GM19468 (cell line): ENCODE data around the gene CEBPZ.
A peak's percentile ranks its signal among the peaks of the same experiment; 100 is the strongest.

Source experiments
- ATAC-seq: cut with Tn5 transposase; IDR thresholded peaks from one replicate; pipeline ENCODE4 v1.9.1; 2021; ENCODE audit warnings: mild to moderate bottlenecking, moderate library complexity, moderate number of reproducible peaks; ENCODE audit not compliant: unreplicated experiment; ENCODE audit errors: extremely low read depth

CEBPZ gene

GRCh38 chr2:37181726-37182684 lies 49.4 kb downstream of the CEBPZ start:
- ATAC-seq, result no peak

- no peak for ATAC-seq
Observed at GRCh38 chr2:37180640-37181039, 50.8 kb downstream of the CEBPZ start.

- ATAC-seq, result no peak
Observed at GRCh38 chr2:37180006-37180639, 51.3 kb downstream of the CEBPZ start.

GRCh38 chr2:37173741-37174140 lies 57.7 kb downstream of the CEBPZ start:
- no peak for ATAC-seq

- no peak for ATAC-seq
Observed at GRCh38 chr2:37171624-37171950, 59.8 kb downstream of the CEBPZ start.

GRCh38 chr2:37168217-37168981 lies 63.0 kb downstream of the CEBPZ start:
- ATAC-seq, result no peak

GRCh38 chr2:37167636-37168180 lies 63.7 kb downstream of the CEBPZ start:
- no peak for ATAC-seq

GRCh38 chr2:37164757-37165156 lies 66.6 kb downstream of the CEBPZ start:
- no peak for ATAC-seq

- peak; percentile 74 for ATAC-seq
Observed at GRCh38 chr2:37156857-37157714, 74.3 kb downstream of the CEBPZ start, which contains the start of gene EIF2AK2. Gene EIF2AK2, minus strand, starts transcription at chr2:37156980. Its CDS starts 9,174 bp downstream, at chr2:37147806.

- no peak for ATAC-seq
Observed at GRCh38 chr2:37156071-37156856, 75.1 kb downstream of the CEBPZ start.

GRCh38 chr2:37154785-37155184 lies 76.6 kb downstream of the CEBPZ start:
- no peak for ATAC-seq

- ATAC-seq, result no peak
Observed at GRCh38 chr2:37153224-37153623, 78.2 kb downstream of the CEBPZ start.
